CD4-positive, alpha-beta T cell (primary cell): ENCODE data around the gene SPEM3. TPM values are rescaled to one million over a fixed set of nuclear protein-coding genes. Genes with fewer than 3 reads are reported as not detected.

Experiments used
- ATAC-seq: fragments of 200-7000 bp; cut with Tn5 transposase; one replicate; pipeline ENCODE4 v1.10.0; 2022; ENCODE audit warnings: mild to moderate bottlenecking; ENCODE audit not compliant: poor library complexity
- CTCF ChIA-PET: fragments of 350-600 bp; sonication (Branson Sonifier 250); formaldehyde crosslinking; loops from one replicate; lab custom pipeline; 2021; ENCODE audit warnings: antibody characterized with exemption, inconsistent platforms; lab: Charles Lee
- POLR2A ChIA-PET: fragments of 350-600 bp; sonication (Branson Sonifier 250); formaldehyde crosslinking; loops from one replicate; lab custom pipeline; 2021; ENCODE audit warnings: antibody characterized with exemption, inconsistent platforms; lab: Charles Lee
- DNase-seq, 14 experiments: peaks; one replicate each; pipeline ENCODE4 v3.0.0-alpha.2; 2013 to 2020; ENCODE audit warnings: mixed read lengths in 2 of 14
- H3K27ac ChIP-seq, 2 donors: one replicate each; pipeline versions ENCODE4 v1.5.1 to v1.7.0; 2013; ENCODE audit warnings: low read length in 2 of 2, low read depth in 1 of 2, mild to moderate bottlenecking in 1 of 2
- H3K27me3 ChIP-seq, 2 experiments: 1 replicate in 1 of 2; 2 replicates in 1 of 2; pipeline versions ENCODE4 v1.6.1 to v1.7.0; 2013; ENCODE audit warnings: low read length in 2 of 2, control low read depth in 1 of 2, mild to moderate bottlenecking in 1 of 2, moderate library complexity in 1 of 2; ENCODE audit not compliant: insufficient read depth in 2 of 2, control insufficient read depth in 1 of 2
- H3K36me3 ChIP-seq: one replicate; pipeline ENCODE4 v1.6.1; 2013; ENCODE audit warnings: low read length, control low read depth; ENCODE audit not compliant: insufficient read depth
- H3K4me1 ChIP-seq: one replicate; pipeline ENCODE4 v1.6.1; 2013; ENCODE audit warnings: low read length, control low read depth; ENCODE audit not compliant: insufficient read depth
- H3K4me3 ChIP-seq: one replicate; pipeline ENCODE4 v1.5.1; 2013; ENCODE audit warnings: mild to moderate bottlenecking, low read length, moderate library complexity
- H3K9me3 ChIP-seq, 2 experiments: 1 replicate in 1 of 2; 2 replicates in 1 of 2; pipeline versions ENCODE4 v1.6.1 to v1.7.0; 2013; ENCODE audit warnings: low read length in 2 of 2, mild to moderate bottlenecking in 2 of 2, control low read depth in 1 of 2, moderate library complexity in 1 of 2; ENCODE audit not compliant: control insufficient read depth in 1 of 2, insufficient read depth in 1 of 2
- H3K27ac Mint-ChIP-seq: one replicate; pipeline ENCODE4 v1.8.0; 2020; ENCODE audit warnings: mixed read lengths
- H3K27me3 Mint-ChIP-seq: one replicate; pipeline ENCODE4 v1.8.0; 2021; ENCODE audit warnings: mixed read lengths
- H3K36me3 Mint-ChIP-seq: one replicate; pipeline ENCODE4 v1.8.0; 2021; ENCODE audit warnings: low read depth, mixed read lengths
- H3K4me1 Mint-ChIP-seq: one replicate; pipeline ENCODE4 v1.8.0; 2021; ENCODE audit warnings: low read depth, mixed read lengths
- H3K4me3 Mint-ChIP-seq: one replicate; pipeline ENCODE4 v1.8.0; 2020; ENCODE audit warnings: mild to moderate bottlenecking, mixed read lengths
- H3K9me3 Mint-ChIP-seq: one replicate; pipeline ENCODE4 v1.8.0; 2020; ENCODE audit warnings: mixed read lengths
- intact Hi-C, 2 experiments: fragments of 100-400 bp; cut with DNase I in 1 of 2; cut with micrococcal nuclease in 1 of 2; formaldehyde crosslinking; loops; one replicate each; pipeline versions ENCODE4 v1.15.1 to v1.9.0; 2023 to 2025; cut with DNase I, micrococcal nuclease
- total RNA-seq, 174 experiments: library from RNA in 2 of 174; stranded (reverse) in 2 of 174; gene quantifications; one replicate each; pipeline ENCODE4 v1.2.3 and lab custom pipeline; 2021 to 2026
- TF ChIP-seq, protein P1 (sequence below): fragments of 200-600 bp; IDR thresholded peaks from one replicate; pipeline ENCODE4 v1.8.0; 2022; ENCODE audit warnings: antibody characterized with exemption, mild to moderate bottlenecking

Gene SPEM3
- total RNA-seq, 2 experiments from 2014 or later, result not detected

DNA sequence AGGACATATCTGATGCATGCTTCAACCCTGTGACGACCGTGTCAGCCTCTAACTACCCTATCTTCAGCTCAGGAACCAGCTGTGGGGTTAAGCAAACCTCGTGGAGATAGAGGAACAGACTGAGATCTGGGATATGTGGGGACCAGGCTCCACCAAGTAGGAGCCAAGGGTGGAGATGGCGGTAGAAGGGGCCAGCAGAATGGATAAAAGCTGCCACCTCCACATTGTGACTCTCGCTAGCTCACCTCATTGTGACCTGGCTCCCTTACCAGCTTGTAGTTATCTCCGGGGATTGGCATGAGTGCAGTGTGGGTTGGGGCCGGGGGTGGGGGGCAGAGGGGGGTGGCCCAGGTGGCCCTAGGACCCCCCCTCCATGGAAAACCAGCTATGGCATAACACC lies 3.3 kb upstream of the SPEM3 start, which contains the start of gene SPEM2:
SPEM2 (plus strand) TSS at position 301 of the 400 bp plus-strand sequence; CDS start at position 374, 73 bp downstream.
- CTCF ChIA-PET, result interaction anchor here (1.0 kb wide), 1 partner anchor 11 kb away, joined by 3 read pairs; no protein-coding TSS in a partner anchor
- POLR2A ChIA-PET, result interaction anchor here (1.0 kb wide), 1 partner anchor 10 kb away, joined by 3 read pairs; the partner anchor contains the start of gene TMEM102

GRCh38 chr17:7425756-7426155 lies 2.9 kb upstream of the SPEM3 start:
- no peak for DNase-seq
- H3K9me3 ChIP-seq, result peaks cover 0 to 2% of the 10 kb centered on the region in 2 experiments
- Mint-ChIP-seq H3K27me3 (no peaks in the 10 kb centered on the region), H3K4me3 (no peak overlapping the region), H3K27ac (no peak overlapping the region), H3K4me1 (no peaks in the 10 kb centered on the region), H3K36me3 (no peaks in the 10 kb centered on the region), H3K9me3 (no peaks in the 10 kb centered on the region)
- no peak for ATAC-seq
- no peaks in the 10 kb centered on the region for H3K27me3 ChIP-seq
- no peaks in the 10 kb centered on the region for H3K36me3 ChIP-seq
- no peaks in the 10 kb centered on the region for H3K4me1 ChIP-seq
- H3K27ac ChIP-seq, result no peak overlapping the region
- no peak overlapping the region for H3K4me3 ChIP-seq
- intact Hi-C loops, result no loop called here
- CTCF ChIA-PET, result interaction anchor here (1.0 kb wide), 1 partner anchor 11 kb away, joined by 3 read pairs; no protein-coding TSS in a partner anchor
- TF ChIP-seq, protein P1, sequence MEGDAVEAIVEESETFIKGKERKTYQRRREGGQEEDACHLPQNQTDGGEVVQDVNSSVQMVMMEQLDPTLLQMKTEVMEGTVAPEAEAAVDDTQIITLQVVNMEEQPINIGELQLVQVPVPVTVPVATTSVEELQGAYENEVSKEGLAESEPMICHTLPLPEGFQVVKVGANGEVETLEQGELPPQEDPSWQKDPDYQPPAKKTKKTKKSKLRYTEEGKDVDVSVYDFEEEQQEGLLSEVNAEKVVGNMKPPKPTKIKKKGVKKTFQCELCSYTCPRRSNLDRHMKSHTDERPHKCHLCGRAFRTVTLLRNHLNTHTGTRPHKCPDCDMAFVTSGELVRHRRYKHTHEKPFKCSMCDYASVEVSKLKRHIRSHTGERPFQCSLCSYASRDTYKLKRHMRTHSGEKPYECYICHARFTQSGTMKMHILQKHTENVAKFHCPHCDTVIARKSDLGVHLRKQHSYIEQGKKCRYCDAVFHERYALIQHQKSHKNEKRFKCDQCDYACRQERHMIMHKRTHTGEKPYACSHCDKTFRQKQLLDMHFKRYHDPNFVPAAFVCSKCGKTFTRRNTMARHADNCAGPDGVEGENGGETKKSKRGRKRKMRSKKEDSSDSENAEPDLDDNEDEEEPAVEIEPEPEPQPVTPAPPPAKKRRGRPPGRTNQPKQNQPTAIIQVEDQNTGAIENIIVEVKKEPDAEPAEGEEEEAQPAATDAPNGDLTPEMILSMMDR, result no peak
- POLR2A ChIA-PET, result interaction anchor here (1.0 kb wide), 1 partner anchor 9 kb away, joined by 3 read pairs; the partner anchor contains the start of gene TMEM102

More for the DNA sequence above, 3.3 kb upstream of the SPEM3 start, which contains the start of gene SPEM2:
- Mint-ChIP-seq H3K27me3 (no peaks in the 10 kb centered on the region), H3K27ac (no peak within 1 kb of the TSS), H3K9me3 (no peaks in the 10 kb centered on the region), H3K36me3 (no peaks in the 10 kb centered on the region), H3K4me1 (no peaks in the 10 kb centered on the region), H3K4me3 (no peak within 1 kb of the TSS)
- intact Hi-C loops, result no loop called here
- Histone ChIP-seq H3K9me3 (peaks cover 0 to 3% of the 10 kb centered on the region in 2 experiments), H3K27me3 (no peaks in the 10 kb centered on the region), H3K27ac (no peak within 1 kb of the TSS), H3K36me3 (no peaks in the 10 kb centered on the region), H3K4me1 (no peaks in the 10 kb centered on the region), H3K4me3 (no peak within 1 kb of the TSS)
- DNase-seq (no peak), ATAC-seq (no peak)
- TF ChIP-seq, protein P1, result no peak

GRCh38 chr17:7426203-7426863 lies 2.3 kb upstream of the SPEM3 start:
- no peak overlapping the region for H3K4me3 Mint-ChIP-seq
- H3K36me3 ChIP-seq, result no peaks in the 10 kb centered on the region
- no peak overlapping the region for H3K4me3 ChIP-seq
- intact Hi-C loops, result no loop called here
- DNase-seq (no peak), ATAC-seq (no peak)
- no peaks in the 10 kb centered on the region for H3K4me1 Mint-ChIP-seq
- H3K27ac Mint-ChIP-seq, result no peak overlapping the region
- POLR2A ChIA-PET, result no interaction called here
- CTCF ChIA-PET, result no interaction called here
- H3K36me3 Mint-ChIP-seq, result no peaks in the 10 kb centered on the region
- no peaks in the 10 kb centered on the region for H3K4me1 ChIP-seq
- H3K27ac ChIP-seq, result no peak overlapping the region
- no peaks in the 10 kb centered on the region for H3K9me3 Mint-ChIP-seq
- no peaks in the 10 kb centered on the region for H3K27me3 Mint-ChIP-seq
- TF ChIP-seq, protein P1, result no peak
- H3K27me3 ChIP-seq, result no peaks in the 10 kb centered on the region
- H3K9me3 ChIP-seq, result no peaks in the 10 kb centered on the region
